GM18498 (cell line): ENCODE data around the gene SLC6A11.

ENCODE experiments used
- ATAC-seq: cut with Tn5 transposase; IDR thresholded peaks from one replicate; pipeline ENCODE4 v1.9.1; 2021; ENCODE audit warnings: mild to moderate bottlenecking, moderate library complexity; ENCODE audit not compliant: unreplicated experiment

Gene SLC6A11

DNA sequence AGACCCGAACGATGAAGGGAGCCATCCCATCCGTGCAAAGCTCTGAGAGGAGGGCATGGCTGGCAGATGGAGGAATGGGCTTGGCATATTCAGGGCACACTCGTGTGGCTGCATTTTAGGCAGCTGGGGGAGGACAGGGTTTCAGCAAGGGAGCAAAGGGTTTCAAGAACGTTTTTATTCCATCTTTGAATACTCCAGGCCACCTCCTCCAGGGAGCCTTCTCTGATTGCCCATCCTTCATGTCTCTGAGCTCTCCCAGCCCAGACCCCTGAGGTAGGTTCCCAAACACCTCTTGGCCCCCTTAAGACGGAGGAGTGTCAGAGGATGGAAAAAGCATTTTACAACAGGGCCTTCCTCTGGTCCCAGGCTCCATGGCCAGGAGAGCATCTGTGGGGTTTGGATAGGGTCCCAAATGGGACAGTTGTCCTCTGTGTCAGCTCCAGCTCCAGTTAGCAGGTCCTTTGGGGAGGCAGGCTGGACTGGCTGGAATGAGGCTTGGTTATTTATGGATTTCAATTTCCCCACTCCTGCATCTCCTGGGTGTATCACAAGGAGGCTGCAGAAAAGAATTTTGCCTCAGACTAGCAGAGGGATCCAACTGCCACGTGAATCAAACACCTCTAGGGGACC is 158.8 kb downstream of the SLC6A11 start:
- ATAC-seq, result no peak

DNA sequence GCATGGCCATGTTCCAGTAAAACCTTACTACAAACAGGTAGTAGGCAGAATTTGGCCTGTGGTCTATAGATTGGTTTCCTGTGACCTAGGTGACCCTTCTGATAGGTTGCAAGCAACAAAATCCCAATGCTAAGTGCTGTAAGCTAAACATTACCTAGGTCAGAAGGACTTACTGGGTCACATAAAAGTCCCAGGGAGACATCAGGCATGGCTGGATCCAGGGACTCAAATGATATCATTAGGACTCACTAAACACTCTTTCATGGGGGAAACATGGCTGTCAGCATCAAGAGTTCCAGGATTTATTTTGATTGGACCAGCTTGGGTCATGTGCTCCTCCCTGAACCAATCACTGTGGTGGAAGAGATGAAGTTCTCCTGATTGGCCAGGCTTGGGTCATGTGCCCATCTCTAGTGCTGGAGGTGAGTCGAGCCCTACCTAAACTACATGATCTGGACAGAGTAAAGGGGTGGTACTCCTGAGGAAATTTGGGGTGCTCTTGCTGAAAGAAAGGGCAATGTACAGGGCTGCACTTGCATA is 159.7 kb downstream of the SLC6A11 start:
- no peak for ATAC-seq

DNA sequence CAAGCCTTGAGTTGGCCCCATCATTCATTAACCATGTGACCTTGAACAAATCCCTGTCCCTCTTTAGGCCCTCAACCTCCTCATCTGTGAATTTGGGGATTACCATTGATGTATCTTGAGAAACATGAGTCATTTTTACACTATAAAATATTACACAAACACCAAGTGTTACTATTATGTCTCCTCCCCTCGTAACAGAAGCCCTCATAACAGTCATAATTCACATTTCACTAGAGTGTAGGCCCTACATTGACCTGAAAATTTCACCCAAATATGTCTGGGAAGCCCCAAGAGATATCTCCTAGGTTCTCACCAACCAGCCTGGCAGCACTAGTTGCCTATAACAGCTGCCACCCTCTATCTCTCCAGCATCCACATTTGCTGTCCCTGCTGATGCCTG is 160.7 kb downstream of the SLC6A11 start:
- ATAC-seq, result no peak

DNA sequence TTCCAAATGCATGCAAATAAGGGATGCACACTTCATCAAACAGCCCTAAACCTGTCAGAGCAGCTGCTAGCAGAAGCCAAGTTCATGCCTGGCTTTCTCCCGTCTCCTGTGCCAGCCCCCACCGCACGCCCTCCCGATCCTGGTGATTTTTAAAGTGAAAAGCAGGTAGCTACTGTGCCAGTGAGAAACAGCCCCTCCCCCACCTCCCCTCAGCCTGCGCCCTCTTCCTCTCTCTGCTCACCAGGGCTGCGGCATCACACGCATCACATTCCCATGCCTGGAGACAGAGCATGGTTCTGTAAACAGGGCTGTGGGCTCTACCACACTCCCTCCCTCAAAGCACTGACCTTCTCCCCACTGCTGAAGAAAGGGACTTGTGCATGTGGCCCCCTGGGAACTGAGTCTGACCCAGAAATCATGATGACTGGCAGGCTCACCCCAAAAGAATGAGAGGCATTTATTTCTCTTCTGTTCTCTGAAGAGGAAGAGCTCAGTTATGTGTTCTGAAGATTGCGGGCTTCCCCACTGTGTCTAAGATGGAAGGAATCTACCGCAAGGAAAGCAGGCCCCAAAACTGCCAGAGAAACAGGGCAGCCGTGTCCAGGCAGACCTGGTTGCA is 162.0 kb downstream of the SLC6A11 start:
- no peak for ATAC-seq

GRCh38 chr3:10978956-10979355 is 162.9 kb downstream of the SLC6A11 start:
- ATAC-seq, result no peak

GRCh38 chr3:10980312-10980711 is 164.3 kb downstream of the SLC6A11 start:
- no peak for ATAC-seq

DNA sequence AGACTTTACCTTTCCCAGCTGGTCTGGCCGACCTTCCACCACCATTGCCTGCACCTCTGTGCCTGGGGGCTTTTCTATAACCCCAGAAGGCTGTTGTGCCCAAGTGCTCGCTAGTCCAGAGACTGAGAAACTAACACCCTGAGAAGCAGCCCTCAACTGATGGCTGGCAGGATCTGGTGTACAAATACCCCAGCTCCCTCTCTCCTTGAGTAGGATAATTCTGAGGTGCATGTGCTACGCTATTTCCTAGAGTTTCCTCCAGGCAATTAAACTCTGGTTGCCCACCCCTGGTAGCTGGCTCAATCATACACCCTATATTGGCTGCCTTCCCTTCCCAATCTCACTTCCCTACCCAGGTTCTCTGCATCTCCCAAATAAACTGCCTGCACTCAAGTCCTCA is 165.0 kb downstream of the SLC6A11 start:
- no peak for ATAC-seq

DNA sequence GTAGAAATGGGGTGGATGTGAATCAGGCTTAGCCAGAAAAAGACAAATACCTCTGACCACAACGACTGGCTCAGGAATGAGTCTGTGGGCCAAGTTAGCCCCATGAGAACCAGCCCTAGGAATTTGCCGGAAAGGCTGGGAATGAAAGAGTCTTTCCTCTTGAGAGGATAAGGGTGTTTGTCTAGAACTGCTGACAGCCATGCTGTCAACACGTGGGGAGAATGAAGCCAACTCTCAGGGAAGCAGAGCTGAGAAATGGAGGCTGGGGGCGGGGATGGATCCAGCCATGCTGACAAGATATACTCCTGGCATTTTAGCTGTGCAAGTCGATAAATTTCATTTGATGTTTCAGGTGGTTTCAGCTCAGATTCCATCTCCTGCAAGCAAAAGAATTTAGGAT is 165.9 kb downstream of the SLC6A11 start:
- no peak for ATAC-seq

DNA sequence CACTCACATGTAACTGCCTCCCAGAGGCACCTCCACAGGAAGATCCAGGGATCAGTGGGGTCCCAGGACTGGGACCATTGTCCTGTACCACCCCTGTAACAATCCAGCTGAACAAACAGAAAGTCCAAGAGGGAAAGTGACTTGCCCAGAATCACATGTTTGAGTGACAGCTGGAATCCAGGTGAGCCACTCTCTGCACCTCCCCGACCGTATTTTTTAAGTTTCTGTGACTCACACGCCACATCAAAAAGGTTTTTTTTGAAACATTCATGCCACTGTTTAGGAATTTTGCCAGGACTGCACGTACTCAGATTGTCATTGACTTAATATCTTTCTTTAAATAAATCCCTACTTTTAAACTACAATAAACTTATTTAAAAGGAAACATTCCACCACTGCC is 166.8 kb downstream of the SLC6A11 start:
- no peak for ATAC-seq

DNA sequence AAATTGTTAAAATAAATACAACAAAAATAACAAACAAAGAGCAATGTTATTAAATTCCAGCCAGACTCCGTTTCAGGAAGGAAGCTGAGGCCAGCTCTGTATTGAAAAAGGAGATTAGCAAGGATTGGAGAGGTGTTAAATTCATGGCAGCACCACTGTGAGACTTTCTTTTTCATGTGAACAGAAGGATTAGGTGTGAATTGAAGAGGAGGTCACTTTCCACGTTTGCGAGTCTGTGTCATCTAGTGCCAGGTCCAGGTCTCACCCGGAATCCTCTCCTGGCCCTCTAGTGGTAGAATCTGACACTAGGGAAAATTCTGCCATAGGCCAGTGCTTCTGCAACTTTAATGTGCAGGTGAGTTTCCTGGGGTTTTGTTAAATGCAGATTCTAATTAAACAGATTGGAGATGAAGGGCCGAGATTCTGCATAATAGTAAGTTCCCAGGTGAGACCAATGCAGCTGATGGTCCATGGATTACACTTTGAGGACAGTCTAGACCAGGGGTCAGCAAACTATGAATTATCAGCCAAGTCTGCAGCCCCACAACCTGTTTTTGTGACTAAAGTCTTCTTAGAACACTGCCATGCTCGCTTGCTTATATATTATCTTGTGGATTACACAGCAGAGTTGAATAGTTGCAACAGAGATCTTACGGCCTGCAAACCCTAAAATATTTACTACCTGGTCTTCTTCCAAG is 167.3 kb downstream of the SLC6A11 start:
- ATAC-seq, result no peak

DNA sequence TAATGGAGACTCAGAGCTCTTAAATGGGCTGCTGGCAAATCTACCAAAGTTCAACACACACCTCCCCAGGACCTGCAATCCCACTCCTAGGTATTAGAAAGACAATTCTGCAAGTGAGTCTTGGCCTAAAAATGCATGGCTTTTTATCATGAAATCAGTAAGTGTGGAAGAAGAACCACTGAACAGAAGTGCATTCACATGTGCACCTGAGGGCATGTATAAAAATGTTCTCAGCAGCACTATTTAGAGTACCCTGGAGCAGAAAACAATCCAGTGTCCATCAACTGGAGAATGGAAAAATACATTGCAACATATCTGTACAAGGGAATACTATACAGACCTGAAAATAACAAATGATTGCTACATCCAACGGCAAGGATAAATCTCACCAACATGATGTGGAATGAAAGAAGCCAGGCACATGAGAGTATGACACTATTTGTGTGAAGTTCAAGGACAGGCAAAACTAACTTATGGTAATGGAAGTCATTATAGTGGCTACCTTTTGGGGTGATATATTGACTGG is 168.4 kb downstream of the SLC6A11 start:
- ATAC-seq, result no peak

DNA sequence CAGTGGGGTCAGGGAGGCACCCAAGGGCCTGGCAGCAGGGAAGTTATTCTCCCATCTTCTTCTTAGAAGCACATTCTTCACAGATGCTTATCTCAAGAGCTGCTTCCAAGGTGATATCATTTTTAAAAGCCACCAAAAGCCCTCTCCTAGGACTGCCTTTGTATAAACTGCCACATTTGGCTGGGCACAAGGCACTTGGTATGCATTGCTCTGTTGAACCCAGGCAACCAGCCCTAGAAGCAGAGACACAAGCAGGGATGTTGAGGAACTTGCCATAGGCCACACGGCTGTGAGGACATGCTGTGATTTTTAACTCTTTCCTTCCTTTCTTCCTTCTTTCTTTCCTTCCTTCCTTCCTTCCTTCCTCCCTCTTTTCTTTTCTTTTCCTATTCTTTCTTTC is 169.2 kb downstream of the SLC6A11 start:
- no peak for ATAC-seq

GRCh38 chr3:10986592-10986991 is 170.6 kb downstream of the SLC6A11 start:
- no peak for ATAC-seq

- no peak for ATAC-seq
These were observed 172.1 kb downstream of the SLC6A11 start for GRCh38 chr3:10988001-10988665.

- ATAC-seq, result no peak
These were observed 173.0 kb downstream of the SLC6A11 start for GRCh38 chr3:10988991-10989484.
